Measurements from ENCODE around the gene MCF2L2.

- TF ChIP-seq MYC (IDR thresholded peaks at IDR 0.05; ENCODE audit: low read depth, low read length) (no peak), POLR2A (IDR thresholded peaks at IDR 0.05; ENCODE audit: extremely low read depth, insufficient read length) (no peak), MAX (IDR thresholded peaks at IDR 0.05; ENCODE audit: low read depth, low read length) (no peak)
- TF ChIP-seq, protein P1, sequence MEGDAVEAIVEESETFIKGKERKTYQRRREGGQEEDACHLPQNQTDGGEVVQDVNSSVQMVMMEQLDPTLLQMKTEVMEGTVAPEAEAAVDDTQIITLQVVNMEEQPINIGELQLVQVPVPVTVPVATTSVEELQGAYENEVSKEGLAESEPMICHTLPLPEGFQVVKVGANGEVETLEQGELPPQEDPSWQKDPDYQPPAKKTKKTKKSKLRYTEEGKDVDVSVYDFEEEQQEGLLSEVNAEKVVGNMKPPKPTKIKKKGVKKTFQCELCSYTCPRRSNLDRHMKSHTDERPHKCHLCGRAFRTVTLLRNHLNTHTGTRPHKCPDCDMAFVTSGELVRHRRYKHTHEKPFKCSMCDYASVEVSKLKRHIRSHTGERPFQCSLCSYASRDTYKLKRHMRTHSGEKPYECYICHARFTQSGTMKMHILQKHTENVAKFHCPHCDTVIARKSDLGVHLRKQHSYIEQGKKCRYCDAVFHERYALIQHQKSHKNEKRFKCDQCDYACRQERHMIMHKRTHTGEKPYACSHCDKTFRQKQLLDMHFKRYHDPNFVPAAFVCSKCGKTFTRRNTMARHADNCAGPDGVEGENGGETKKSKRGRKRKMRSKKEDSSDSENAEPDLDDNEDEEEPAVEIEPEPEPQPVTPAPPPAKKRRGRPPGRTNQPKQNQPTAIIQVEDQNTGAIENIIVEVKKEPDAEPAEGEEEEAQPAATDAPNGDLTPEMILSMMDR (IDR thresholded peaks at IDR 0.05; ENCODE audit: low read depth, low read length): no peak
Measured at GRCh38 chr3:183410280-183410679, 18.1 kb downstream of the MCF2L2 start.

Measured in NB4 (cell line).